Measurements from ENCODE around the gene SLC6A9.

Gene SLC6A9

GRCh38 chr1:44019466-44019948 lies 11.8 kb downstream of the SLC6A9 start:
- Histone ChIP-seq H3K27me3 (ENCODE audit: control insufficient read depth in 5 of 5, insufficient read depth in 4 of 5, low read length in 5 of 5) (peaks cover 0 to 13% (median 0%) of the 10 kb centered on the region in 5 donors), H3K4me3 (ENCODE audit: low read depth in 1 of 5, low read length in 5 of 5) (no peak overlapping the region), H3K9me3 (ENCODE audit: control insufficient read depth in 5 of 5, low read length in 5 of 5) (no peaks in the 10 kb centered on the region), H3K36me3 (ENCODE audit: control insufficient read depth in 5 of 5, insufficient read depth in 5 of 5, low read length in 5 of 5) (no peaks in the 10 kb centered on the region), H3K27ac (ENCODE audit: low read depth, low read length) (no peak overlapping the region), H3K4me1 (ENCODE audit: control insufficient read depth in 5 of 5, insufficient read depth in 5 of 5, low read length in 5 of 5) (no peaks in the 10 kb centered on the region), H3K9ac (ENCODE audit: low read length in 5 of 5) (no peak overlapping the region)

- H3K9ac ChIP-seq (ENCODE audit: low read length in 5 of 5), result no peak overlapping the region
- no peak overlapping the region for H3K4me3 ChIP-seq (ENCODE audit: low read depth in 1 of 5, low read length in 5 of 5)
- no peak overlapping the region for H3K27ac ChIP-seq (ENCODE audit: low read depth, low read length)
- H3K4me1 ChIP-seq (ENCODE audit: control insufficient read depth in 5 of 5, insufficient read depth in 5 of 5, low read length in 5 of 5), result no peaks in the 10 kb centered on the region
- no peaks in the 10 kb centered on the region for H3K9me3 ChIP-seq (ENCODE audit: control insufficient read depth in 5 of 5, low read length in 5 of 5)
- H3K36me3 ChIP-seq (ENCODE audit: control insufficient read depth in 5 of 5, insufficient read depth in 5 of 5, low read length in 5 of 5), result no peaks in the 10 kb centered on the region
- peaks cover 0 to 13% (median 4%) of the 10 kb centered on the region in 5 donors for H3K27me3 ChIP-seq (ENCODE audit: control insufficient read depth in 5 of 5, insufficient read depth in 4 of 5, low read length in 5 of 5)
Measured at GRCh38 chr1:44016890-44017400, 14.3 kb downstream of the SLC6A9 start.

- H3K9me3 ChIP-seq (ENCODE audit: control insufficient read depth in 5 of 5, low read length in 5 of 5), result no peaks in the 10 kb centered on the region
- H3K27me3 ChIP-seq (ENCODE audit: control insufficient read depth in 5 of 5, insufficient read depth in 4 of 5, low read length in 5 of 5), result peaks cover 0 to 13% (median 4%) of the 10 kb centered on the region in 5 donors
- no peak overlapping the region for H3K4me3 ChIP-seq (ENCODE audit: low read depth in 1 of 5, low read length in 5 of 5)
- H3K4me1 ChIP-seq (ENCODE audit: control insufficient read depth in 5 of 5, insufficient read depth in 5 of 5, low read length in 5 of 5), result no peaks in the 10 kb centered on the region
- H3K9ac ChIP-seq (ENCODE audit: low read length in 5 of 5), result no peak overlapping the region
- H3K27ac ChIP-seq (ENCODE audit: low read depth, low read length), result no peak overlapping the region
- H3K36me3 ChIP-seq (ENCODE audit: control insufficient read depth in 5 of 5, insufficient read depth in 5 of 5, low read length in 5 of 5), result no peaks in the 10 kb centered on the region
Measured at GRCh38 chr1:44016041-44016889, 15.0 kb downstream of the SLC6A9 start.

- no peak overlapping the region for H3K4me3 ChIP-seq (ENCODE audit: low read depth in 1 of 5, low read length in 5 of 5)
- H3K27ac ChIP-seq (ENCODE audit: low read depth, low read length), result no peak overlapping the region
- no peak overlapping the region for H3K9ac ChIP-seq (ENCODE audit: low read length in 5 of 5)
- H3K4me1 ChIP-seq (ENCODE audit: control insufficient read depth in 5 of 5, insufficient read depth in 5 of 5, low read length in 5 of 5), result no peaks in the 10 kb centered on the region
- peaks cover 0 to 13% (median 4%) of the 10 kb centered on the region in 5 donors for H3K27me3 ChIP-seq (ENCODE audit: control insufficient read depth in 5 of 5, insufficient read depth in 4 of 5, low read length in 5 of 5)
- H3K9me3 ChIP-seq (ENCODE audit: control insufficient read depth in 5 of 5, low read length in 5 of 5), result no peaks in the 10 kb centered on the region
- H3K36me3 ChIP-seq (ENCODE audit: control insufficient read depth in 5 of 5, insufficient read depth in 5 of 5, low read length in 5 of 5), result no peaks in the 10 kb centered on the region
Measured at GRCh38 chr1:44015206-44015605, 16.1 kb downstream of the SLC6A9 start.

GRCh38 chr1:44014365-44015104 lies 16.7 kb downstream of the SLC6A9 start:
- no peak overlapping the region for H3K27ac ChIP-seq (ENCODE audit: low read depth, low read length)
- no peaks in the 10 kb centered on the region for H3K36me3 ChIP-seq (ENCODE audit: control insufficient read depth in 5 of 5, insufficient read depth in 5 of 5, low read length in 5 of 5)
- H3K9me3 ChIP-seq (ENCODE audit: control insufficient read depth in 5 of 5, low read length in 5 of 5), result no peaks in the 10 kb centered on the region
- H3K4me3 ChIP-seq (ENCODE audit: low read depth in 1 of 5, low read length in 5 of 5), result no peak overlapping the region
- H3K27me3 ChIP-seq (ENCODE audit: control insufficient read depth in 5 of 5, insufficient read depth in 4 of 5, low read length in 5 of 5), result peaks cover 0 to 13% (median 4%) of the 10 kb centered on the region in 5 donors
- no peak overlapping the region for H3K9ac ChIP-seq (ENCODE audit: low read length in 5 of 5)
- no peaks in the 10 kb centered on the region for H3K4me1 ChIP-seq (ENCODE audit: control insufficient read depth in 5 of 5, insufficient read depth in 5 of 5, low read length in 5 of 5)

GRCh38 chr1:44013949-44014348 lies 17.3 kb downstream of the SLC6A9 start:
- Histone ChIP-seq H3K27me3 (ENCODE audit: control insufficient read depth in 5 of 5, insufficient read depth in 4 of 5, low read length in 5 of 5) (peaks cover 0 to 13% (median 4%) of the 10 kb centered on the region in 5 donors), H3K4me1 (ENCODE audit: control insufficient read depth in 5 of 5, insufficient read depth in 5 of 5, low read length in 5 of 5) (no peaks in the 10 kb centered on the region), H3K27ac (ENCODE audit: low read depth, low read length) (no peak overlapping the region), H3K36me3 (ENCODE audit: control insufficient read depth in 5 of 5, insufficient read depth in 5 of 5, low read length in 5 of 5) (no peaks in the 10 kb centered on the region), H3K9me3 (ENCODE audit: control insufficient read depth in 5 of 5, low read length in 5 of 5) (no peaks in the 10 kb centered on the region), H3K4me3 (ENCODE audit: low read depth in 1 of 5, low read length in 5 of 5) (no peak overlapping the region), H3K9ac (ENCODE audit: low read length in 5 of 5) (no peak overlapping the region)

- Histone ChIP-seq H3K4me1 (ENCODE audit: control insufficient read depth in 5 of 5, insufficient read depth in 5 of 5, low read length in 5 of 5) (no peaks in the 10 kb centered on the region), H3K27me3 (ENCODE audit: control insufficient read depth in 5 of 5, insufficient read depth in 4 of 5, low read length in 5 of 5) (peaks cover 0 to 13% (median 4%) of the 10 kb centered on the region in 5 donors), H3K9ac (ENCODE audit: low read length in 5 of 5) (no peak overlapping the region), H3K9me3 (ENCODE audit: control insufficient read depth in 5 of 5, low read length in 5 of 5) (no peaks in the 10 kb centered on the region), H3K4me3 (ENCODE audit: low read depth in 1 of 5, low read length in 5 of 5) (no peak overlapping the region), H3K36me3 (ENCODE audit: control insufficient read depth in 5 of 5, insufficient read depth in 5 of 5, low read length in 5 of 5) (no peaks in the 10 kb centered on the region), H3K27ac (ENCODE audit: low read depth, low read length) (no peak overlapping the region)
Measured at GRCh38 chr1:44012941-44013609, 18.2 kb downstream of the SLC6A9 start.

- no peak overlapping the region for H3K9ac ChIP-seq (ENCODE audit: low read length in 5 of 5)
- H3K36me3 ChIP-seq (ENCODE audit: control insufficient read depth in 5 of 5, insufficient read depth in 5 of 5, low read length in 5 of 5), result no peaks in the 10 kb centered on the region
- no peaks in the 10 kb centered on the region for H3K9me3 ChIP-seq (ENCODE audit: control insufficient read depth in 5 of 5, low read length in 5 of 5)
- peaks cover 0 to 10% (median 4%) of the 10 kb centered on the region in 5 donors for H3K27me3 ChIP-seq (ENCODE audit: control insufficient read depth in 5 of 5, insufficient read depth in 4 of 5, low read length in 5 of 5)
- H3K4me3 ChIP-seq (ENCODE audit: low read depth in 1 of 5, low read length in 5 of 5), result no peak overlapping the region
- no peak overlapping the region for H3K27ac ChIP-seq (ENCODE audit: low read depth, low read length)
- no peaks in the 10 kb centered on the region for H3K4me1 ChIP-seq (ENCODE audit: control insufficient read depth in 5 of 5, insufficient read depth in 5 of 5, low read length in 5 of 5)
Measured at GRCh38 chr1:44012404-44012803, 18.9 kb downstream of the SLC6A9 start.

GRCh38 chr1:44010935-44011471 lies 20.3 kb downstream of the SLC6A9 start:
- peaks cover 0 to 7% (median 0%) of the 10 kb centered on the region in 5 donors for H3K27me3 ChIP-seq (ENCODE audit: control insufficient read depth in 5 of 5, insufficient read depth in 4 of 5, low read length in 5 of 5)
- H3K4me1 ChIP-seq (ENCODE audit: control insufficient read depth in 5 of 5, insufficient read depth in 5 of 5, low read length in 5 of 5), result peaks cover 0 to under 1% (median 0%) of the 10 kb centered on the region in 5 donors
- H3K9ac ChIP-seq (ENCODE audit: low read length in 5 of 5), result no peak overlapping the region
- no peaks in the 10 kb centered on the region for H3K36me3 ChIP-seq (ENCODE audit: control insufficient read depth in 5 of 5, insufficient read depth in 5 of 5, low read length in 5 of 5)
- H3K9me3 ChIP-seq (ENCODE audit: control insufficient read depth in 5 of 5, low read length in 5 of 5), result no peaks in the 10 kb centered on the region
- H3K27ac ChIP-seq (ENCODE audit: low read depth, low read length), result no peak overlapping the region
- H3K4me3 ChIP-seq (ENCODE audit: low read depth in 1 of 5, low read length in 5 of 5), result no peak overlapping the region

Measured in subcutaneous abdominal adipose tissue (tissue), 5 donors.